Retinal pigment epithelial cell (primary cell): ENCODE data around the gene ABCD3.

Experiments used
- DNase-seq: peaks from one replicate; pipeline ENCODE4 v3.0.0-alpha.2; 2010; ENCODE audit warnings: low read depth
- H3K4me3 ChIP-seq: 2 replicates; pipeline ENCODE4 v1.5.1; 2011; ENCODE audit warnings: mild to moderate bottlenecking, low read length, control low read depth, moderate library complexity
- CTCF ChIP-seq: conservative IDR thresholded peaks from 2 replicates; pipeline ENCODE4 v1.5.1; 2011; ENCODE audit warnings: low read depth, low read length, control low read depth, inconsistent platforms

Gene ABCD3

GRCh38 chr1:94399453-94399852 is 18.7 kb upstream of the ABCD3 start:
- no peak for TF ChIP-seq CTCF

GRCh38 chr1:94401206-94401605 is 17.0 kb upstream of the ABCD3 start:
- H3K4me3 ChIP-seq = no peak overlapping the region
- no peak for TF ChIP-seq CTCF
- DNase-seq = no peak

More at GRCh38 chr1:94399453-94399852, 18.7 kb upstream of the ABCD3 start:
- no peak overlapping the region for H3K4me3 ChIP-seq
- DNase-seq = no peak

- no peak for TF ChIP-seq CTCF
- DNase-seq = no peak
- no peak overlapping the region for H3K4me3 ChIP-seq
Measured at GRCh38 chr1:94406446-94406845, 11.7 kb upstream of the ABCD3 start.

GRCh38 chr1:94408104-94408830 is 9.9 kb upstream of the ABCD3 start:
- DNase-seq = no peak
- TF ChIP-seq CTCF = no peak
- H3K4me3 ChIP-seq = no peak overlapping the region

- DNase-seq = no peak
- no peak for TF ChIP-seq CTCF
- no peak overlapping the region for H3K4me3 ChIP-seq
Measured at GRCh38 chr1:94411237-94411636, 7.0 kb upstream of the ABCD3 start.

GRCh38 chr1:94413311-94413710 is 4.9 kb upstream of the ABCD3 start:
- no peak for DNase-seq
- no peak for TF ChIP-seq CTCF
- no peak overlapping the region for H3K4me3 ChIP-seq
